AG04449 (cell line): ENCODE results near the gene KCNQ1.

Experiments used
- CTCF ChIA-PET: fragments of 350-600 bp; formaldehyde crosslinking; extraction: SDS; loops from one replicate; lab custom pipeline; 2021; ENCODE audit warnings: antibody characterized with exemption; lab: Yijun Ruan, JAX
- POLR2A ChIA-PET: fragments of 400-600, 350-600 bp; formaldehyde crosslinking; extraction: SDS; loops from one replicate; lab custom pipeline; 2020; ENCODE audit warnings: antibody characterized with exemption, inconsistent platforms; lab: Yijun Ruan, JAX
- DNase-seq: peaks from one replicate; pipeline ENCODE4 v3.0.0-alpha.2; 2010; ENCODE audit warnings: low read depth, low spot score
- H3K4me3 ChIP-seq: 2 replicates; pipeline ENCODE4 v1.5.1; 2011; ENCODE audit warnings: low read depth, mild to moderate bottlenecking, control low read depth, low read length
- CTCF ChIP-seq: IDR thresholded peaks from one replicate; pipeline ENCODE4 v1.5.1; 2011; ENCODE audit warnings: mild to moderate bottlenecking, moderate library complexity, low read length, control low read depth, inconsistent platforms; ENCODE audit not compliant: insufficient read depth; ENCODE audit errors: missing control alignments

KCNQ1 gene

GRCh38 chr11:2732940-2733628 is 288.3 kb downstream of the KCNQ1 start:
- no peak for DNase-seq
- ChIA-PET CTCF (no interaction called here), POLR2A (no interaction called here)
- no peak for TF ChIP-seq CTCF
- H3K4me3 ChIP-seq, result no peak overlapping the region

GRCh38 chr11:2734181-2735052 is 289.6 kb downstream of the KCNQ1 start:
- CTCF ChIA-PET, result no interaction called here
- no peak for DNase-seq
- H3K4me3 ChIP-seq, result no peak overlapping the region
- POLR2A ChIA-PET, result no interaction called here
- TF ChIP-seq CTCF, result no peak

- DNase-seq, result no peak
- POLR2A ChIA-PET, result no interaction called here
- no peak for TF ChIP-seq CTCF
- CTCF ChIA-PET, result no interaction called here
- H3K4me3 ChIP-seq, result no peak overlapping the region
These were observed 290.3 kb downstream of the KCNQ1 start for GRCh38 chr11:2735053-2735589.

- CTCF ChIA-PET, result interaction anchor here (1.2 kb wide), 1 partner anchor 33 kb away, joined by 3 read pairs; no protein-coding TSS in a partner anchor
- POLR2A ChIA-PET, result no interaction called here
- DNase-seq, result no peak
- no peak for TF ChIP-seq CTCF
- H3K4me3 ChIP-seq, result no peak overlapping the region
These were observed 291.9 kb downstream of the KCNQ1 start for GRCh38 chr11:2736577-2737225.

- no peak overlapping the region for H3K4me3 ChIP-seq
- CTCF ChIA-PET, result interaction anchor here (1.2 kb wide), 1 partner anchor 33 kb away, joined by 3 read pairs; no protein-coding TSS in a partner anchor
- POLR2A ChIA-PET, result no interaction called here
- no peak for TF ChIP-seq CTCF
- DNase-seq, result no peak
These were observed 292.4 kb downstream of the KCNQ1 start for GRCh38 chr11:2737226-2737590.

- no peak overlapping the region for H3K4me3 ChIP-seq
- TF ChIP-seq CTCF, result no peak
- DNase-seq, result no peak
- CTCF ChIA-PET, result interaction anchor here (1.2 kb wide), 1 partner anchor 32 kb away, joined by 3 read pairs; no protein-coding TSS in a partner anchor
- POLR2A ChIA-PET, result no interaction called here
These were observed 293.1 kb downstream of the KCNQ1 start for GRCh38 chr11:2737866-2738265.
